ENCODE results near the gene UCN3.

UCN3 gene, protein sequence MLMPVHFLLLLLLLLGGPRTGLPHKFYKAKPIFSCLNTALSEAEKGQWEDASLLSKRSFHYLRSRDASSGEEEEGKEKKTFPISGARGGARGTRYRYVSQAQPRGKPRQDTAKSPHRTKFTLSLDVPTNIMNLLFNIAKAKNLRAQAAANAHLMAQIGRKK

DNA sequence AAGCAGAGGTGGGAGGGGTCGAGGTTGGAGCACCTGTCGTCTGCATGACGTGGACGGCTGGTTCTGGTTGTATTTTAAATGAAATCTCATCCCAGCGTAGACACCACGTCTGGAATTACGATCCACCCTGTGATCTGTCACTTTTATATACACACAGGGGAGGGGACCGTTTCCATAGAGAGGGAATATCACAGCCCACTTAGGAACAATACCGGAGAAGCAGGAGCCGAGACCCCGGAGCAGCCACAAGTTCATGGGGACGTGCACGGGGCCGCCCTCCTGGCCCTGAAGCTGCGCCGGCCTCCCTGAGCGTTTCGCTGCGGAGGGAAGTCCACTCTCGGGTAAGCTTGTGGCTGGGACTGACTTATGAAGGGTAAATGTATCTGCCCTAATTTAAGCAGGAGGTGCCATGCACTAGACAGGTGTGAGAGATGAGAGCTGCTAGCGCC is at the start of gene UCN3:
Gene UCN3, plus strand, starts transcription at position 77 of the 449 bp plus-strand sequence. CDS start 8,755 bp downstream, outside the sequence.
- no peak for DNase-seq

DNA sequence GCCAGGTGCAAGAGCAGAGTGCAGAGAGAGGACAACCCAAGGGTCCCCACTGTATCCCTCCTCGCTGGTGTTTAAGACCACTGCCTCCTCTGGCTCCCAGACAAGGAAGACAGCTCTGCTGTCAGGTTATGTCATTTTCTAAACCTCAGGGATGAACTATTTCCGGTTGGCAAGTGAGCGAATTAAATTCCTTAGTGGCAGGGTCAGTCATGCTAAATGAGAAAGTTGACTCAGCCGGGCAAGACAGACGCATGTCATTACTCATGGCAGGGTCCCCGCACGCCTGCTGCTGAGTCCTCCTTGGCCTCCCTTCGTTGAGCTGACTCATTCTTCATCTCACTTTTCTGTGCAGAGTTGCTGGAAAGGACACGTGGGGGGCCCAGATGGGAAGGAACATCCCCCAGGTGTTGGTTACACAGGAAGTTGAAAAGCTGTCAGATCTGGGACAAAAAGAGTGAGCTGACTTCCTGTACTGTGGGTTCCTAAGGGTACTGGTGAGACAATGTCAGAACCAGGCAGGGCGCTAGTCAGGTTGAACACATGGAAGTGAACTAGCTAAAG is 47.1 kb upstream of the UCN3 start:
- DNase-seq = peak; percentile 83

DNA sequence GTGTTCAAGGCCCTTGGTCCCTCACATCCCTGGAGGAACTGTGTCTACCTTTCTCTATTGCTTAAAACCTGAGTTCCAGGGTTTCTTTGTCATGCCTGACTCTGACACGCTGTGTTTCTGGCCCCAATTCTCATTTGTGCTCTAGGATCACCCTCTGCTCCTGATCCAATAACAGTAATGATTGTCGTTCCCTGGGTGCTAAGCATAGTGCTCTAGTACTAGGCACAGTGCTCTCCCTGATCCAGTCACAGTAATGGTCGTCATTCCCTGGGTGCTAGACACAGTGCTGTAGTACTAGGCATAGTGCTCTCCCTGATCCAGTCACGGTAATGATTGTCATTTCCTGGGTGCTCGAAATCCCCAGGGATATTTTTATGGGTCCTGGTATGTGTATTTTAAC is 46.6 kb upstream of the UCN3 start:
- no peak for DNase-seq

DNA sequence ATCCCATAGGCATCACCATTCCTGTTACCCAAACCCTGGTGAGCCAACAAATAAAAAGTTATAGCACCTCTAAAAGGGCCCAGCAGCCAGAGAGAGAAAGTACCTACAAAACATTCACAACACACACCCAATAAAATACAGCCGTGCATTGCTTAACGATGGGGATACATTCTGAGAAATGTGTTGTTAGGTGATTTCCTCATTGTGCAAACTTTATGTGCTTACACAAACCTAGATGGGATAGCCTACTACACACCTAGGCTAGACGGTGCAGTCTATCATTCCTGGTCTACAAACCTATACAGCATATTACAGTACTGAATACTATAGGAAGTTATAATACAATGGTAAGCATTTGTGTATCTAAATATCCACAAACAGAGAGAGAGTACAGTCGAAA is 44.9 kb upstream of the UCN3 start:
- DNase-seq = no peak

DNA sequence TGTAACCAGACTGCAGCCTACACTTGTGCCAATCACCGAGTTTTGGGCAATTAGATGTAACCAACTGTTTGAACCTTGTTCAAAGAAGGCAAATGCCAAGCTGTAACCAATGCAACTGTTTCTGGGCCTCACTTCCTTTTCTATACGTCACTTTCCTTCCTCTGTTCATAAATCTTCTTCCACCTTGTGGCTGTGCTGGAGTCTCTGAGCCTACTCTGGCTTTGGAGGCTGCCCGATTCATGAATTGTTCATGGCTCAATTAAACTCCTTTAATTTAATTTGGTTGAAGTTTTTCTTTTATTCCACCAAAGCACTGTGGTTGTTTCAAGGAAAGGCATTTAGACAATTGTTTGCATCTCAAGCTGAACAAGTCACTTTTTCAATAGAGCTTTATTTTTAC is 43.5 kb upstream of the UCN3 start:
- no peak for DNase-seq

DNA sequence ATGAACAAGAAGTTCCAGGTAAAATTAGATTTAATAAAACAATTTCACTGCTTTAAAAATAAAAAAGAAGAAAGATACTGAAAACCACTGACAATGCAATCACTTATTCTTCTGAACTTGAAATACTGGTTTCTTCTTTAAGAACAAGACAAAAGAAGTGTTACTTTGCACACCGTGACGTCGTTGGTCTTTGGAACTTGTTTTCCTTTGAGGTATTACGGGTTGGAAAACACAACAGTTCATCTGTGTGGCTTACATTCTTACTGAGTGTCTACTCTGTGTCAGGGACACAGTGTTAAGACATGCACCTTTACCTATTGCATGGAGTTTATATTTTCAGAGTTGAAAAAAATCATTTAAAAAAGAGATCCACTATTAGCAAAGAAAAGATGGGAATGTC is 41.3 kb upstream of the UCN3 start:
- DNase-seq = no peak

DNA sequence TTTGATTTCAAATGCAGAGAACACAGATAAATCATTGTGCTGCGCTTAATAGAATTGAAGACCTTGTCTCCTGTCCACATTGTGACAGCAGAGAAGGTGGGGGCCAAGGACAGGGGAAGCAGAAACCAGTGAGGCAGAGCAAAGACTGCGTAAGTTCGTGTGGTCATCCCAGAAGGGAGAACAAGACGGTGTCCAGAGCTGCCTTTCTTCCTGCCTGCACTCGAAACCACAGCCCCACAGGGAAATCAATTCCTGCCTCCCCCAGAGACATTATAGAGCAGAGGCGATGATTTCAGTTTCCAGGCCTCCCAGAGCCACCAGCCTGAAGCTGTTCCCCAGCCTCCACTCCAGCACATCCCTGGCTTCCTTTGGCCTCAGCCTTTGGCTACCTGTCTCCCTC is 39.7 kb upstream of the UCN3 start:
- DNase-seq = no peak

DNA sequence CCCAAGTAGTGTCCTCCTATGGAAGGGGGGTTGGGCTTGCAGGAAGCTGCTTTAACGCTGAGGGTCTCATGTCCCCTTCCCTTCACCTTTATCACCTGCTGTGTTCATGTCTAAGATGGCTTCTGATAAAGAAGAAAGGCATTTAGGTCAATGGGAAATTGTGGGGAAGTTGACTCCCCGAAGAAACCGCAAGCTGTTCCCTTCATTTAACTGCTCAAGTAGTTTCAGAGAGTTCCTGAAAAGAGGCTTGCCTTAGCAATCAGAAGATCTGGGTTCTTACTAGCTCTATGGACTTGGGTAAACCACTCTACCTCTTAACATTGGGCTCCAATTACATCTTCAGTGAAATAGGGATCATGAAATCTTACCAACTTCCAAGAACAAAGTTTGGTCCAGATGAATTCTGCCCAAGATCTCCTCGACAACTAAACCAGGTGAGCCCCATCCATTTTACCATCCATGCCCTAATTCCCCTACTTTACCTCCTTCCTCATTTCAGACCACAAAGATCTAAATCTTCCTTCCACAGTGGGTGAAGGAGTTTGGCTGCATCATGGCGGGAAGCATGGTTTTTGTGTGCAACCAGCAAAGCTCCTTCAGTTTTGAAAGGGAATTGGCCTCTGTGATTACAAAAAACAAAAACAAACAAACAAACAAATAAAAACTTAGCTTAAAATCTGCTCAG is 30.4 kb upstream of the UCN3 start:
- no peak for DNase-seq

DNA sequence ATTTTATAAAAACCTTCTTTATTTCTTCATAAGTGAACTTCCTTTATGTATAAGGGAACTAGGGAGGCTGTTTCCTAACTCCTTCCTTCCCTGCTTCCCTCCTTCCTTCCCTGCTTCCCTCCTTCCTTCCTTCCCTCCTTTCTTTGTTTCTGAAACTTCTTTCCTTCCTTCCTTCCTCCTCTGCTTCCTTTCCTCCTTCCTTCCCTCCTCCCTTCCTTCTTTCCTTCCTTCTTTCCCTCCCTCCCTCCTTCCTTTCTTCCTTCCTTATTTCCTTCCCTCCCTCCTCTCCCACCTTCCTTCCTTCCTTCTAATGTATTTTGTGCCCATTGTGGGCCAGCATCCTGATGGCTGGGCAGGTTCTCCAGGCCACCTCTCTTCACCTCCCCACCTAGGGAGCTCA is 26.8 kb upstream of the UCN3 start:
- no peak for DNase-seq

DNA sequence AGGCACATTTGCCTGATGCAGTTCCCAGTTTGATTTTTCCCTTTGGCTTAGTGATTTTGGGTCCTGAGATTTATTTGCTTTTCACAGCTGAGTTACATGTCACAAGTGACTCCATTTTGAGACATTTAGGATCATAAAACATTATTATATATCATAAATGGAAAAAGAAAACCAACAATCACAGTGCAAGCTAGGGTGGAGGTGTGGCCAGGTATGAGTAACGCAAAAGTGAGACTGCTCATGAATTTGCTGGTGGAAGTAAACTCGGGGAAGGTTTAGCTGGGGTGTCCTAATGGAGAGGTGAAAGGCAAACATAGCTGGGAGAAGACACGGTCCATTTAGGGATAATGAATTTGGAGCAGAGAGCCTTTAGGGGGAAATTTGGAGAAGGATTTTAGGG is 21.7 kb upstream of the UCN3 start:
- DNase-seq = no peak

DNA sequence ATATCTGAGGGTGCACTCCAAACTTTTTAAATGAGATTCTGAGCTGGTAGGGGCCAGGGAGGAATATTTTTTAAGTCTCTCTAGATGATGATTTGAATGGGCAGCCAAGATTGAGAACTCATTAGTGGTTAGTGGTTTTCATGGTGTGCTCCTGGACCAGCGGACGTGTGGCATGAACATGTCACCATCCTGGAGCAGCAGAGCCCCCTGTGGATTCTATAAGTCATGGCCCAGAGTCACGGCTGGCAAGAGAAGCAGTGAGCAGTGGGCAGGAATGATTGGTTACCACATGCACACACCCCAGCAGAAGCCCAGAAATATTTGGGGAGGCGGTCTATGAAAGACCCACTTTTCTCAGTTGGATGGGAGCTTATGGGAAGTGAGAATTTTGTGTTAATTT is 21.2 kb upstream of the UCN3 start:
- no peak for DNase-seq

DNA sequence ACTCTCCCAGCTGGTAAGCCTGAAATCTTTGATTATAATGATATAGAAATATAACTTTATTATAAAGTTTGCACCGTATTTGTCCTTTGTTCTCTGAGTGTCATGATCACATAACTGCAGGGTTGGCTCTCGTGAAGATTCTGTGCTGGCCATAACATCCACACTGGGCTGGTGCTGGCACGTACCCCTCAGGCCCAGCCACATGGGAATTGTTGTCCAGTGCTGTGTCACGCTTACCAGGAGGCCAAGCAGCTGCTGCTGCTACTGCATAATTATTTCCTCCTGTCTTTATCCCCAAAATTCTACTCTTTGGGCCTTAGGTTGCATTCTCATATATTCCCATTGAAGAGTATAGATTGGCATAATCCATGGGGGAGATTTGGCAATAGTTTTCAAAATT is 20.8 kb upstream of the UCN3 start:
- no peak for DNase-seq

DNA sequence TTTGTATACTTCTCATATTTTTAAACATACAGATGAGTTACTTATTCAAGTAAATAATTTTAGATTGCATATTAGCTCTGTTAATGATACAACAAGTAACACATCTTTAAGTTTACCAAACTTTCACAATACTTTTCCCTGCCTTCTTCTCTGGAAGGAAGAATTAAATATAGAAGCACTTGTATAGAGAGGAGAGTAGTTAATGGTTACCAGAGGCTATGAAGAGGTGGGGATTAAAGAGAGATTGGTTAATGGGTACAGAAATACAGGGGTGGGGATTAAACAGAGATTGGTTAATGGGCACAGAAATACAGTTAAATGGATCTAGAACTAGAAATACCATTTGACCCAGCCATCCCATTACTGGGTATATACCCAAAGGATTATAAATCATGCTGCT is 20.0 kb upstream of the UCN3 start:
- DNase-seq = no peak

DNA sequence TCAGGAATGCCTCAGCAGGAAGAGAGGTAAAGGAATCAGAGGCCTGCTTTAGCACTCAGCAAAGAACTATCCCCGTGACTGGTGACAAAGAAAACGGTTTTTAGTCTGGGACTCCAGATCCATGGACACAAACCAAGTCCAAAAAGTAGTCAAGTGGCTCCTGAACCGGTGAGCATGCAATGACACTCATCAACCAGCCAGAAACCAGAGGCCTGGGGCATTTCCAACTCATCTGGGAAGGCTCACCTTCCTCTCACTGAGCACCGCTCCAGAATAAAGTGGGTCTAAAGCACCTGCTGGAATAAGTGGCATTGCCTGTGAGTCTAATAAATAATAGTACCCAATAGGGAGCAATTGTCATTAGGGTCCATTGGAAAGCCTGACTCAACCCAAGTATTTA is 17.9 kb upstream of the UCN3 start:
- no peak for DNase-seq

DNA sequence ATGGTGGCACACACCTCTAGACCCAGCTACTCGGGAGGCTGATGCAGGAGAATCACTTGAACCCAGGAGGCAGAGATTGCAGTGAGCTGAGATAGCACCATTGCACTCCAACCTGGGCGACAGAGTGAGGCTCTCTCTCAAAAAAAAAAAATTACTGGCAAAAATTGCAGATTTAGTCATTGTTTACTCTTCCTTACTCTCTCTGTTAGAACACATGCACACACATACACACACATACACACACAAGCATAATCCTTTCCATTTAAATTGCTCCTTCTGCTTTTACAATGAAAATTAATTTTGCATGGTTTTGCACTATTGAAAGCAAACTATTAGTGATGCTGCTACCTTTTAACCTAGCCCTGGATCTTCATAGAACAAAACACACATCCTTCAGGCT is 15.4 kb upstream of the UCN3 start:
- DNase-seq = no peak

DNA sequence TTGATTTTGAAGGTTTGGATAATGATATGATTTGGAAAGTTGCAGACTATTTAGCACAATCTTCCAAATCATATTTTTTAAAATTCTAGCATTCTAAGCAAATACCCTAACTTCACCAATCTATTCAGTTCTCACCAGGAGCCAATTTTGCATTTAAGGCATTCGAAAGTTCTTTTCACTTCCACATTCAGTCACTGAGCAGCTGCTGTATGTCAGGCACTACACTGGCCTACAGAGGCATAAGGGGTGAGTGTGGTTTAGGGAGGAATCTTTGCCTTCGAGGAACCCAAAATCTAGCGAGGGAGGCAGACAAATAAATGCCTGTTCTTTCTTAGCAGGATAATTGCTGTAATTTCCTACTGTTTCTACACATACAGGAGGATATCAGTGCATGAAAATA is 10.7 kb upstream of the UCN3 start:
- DNase-seq = no peak

DNA sequence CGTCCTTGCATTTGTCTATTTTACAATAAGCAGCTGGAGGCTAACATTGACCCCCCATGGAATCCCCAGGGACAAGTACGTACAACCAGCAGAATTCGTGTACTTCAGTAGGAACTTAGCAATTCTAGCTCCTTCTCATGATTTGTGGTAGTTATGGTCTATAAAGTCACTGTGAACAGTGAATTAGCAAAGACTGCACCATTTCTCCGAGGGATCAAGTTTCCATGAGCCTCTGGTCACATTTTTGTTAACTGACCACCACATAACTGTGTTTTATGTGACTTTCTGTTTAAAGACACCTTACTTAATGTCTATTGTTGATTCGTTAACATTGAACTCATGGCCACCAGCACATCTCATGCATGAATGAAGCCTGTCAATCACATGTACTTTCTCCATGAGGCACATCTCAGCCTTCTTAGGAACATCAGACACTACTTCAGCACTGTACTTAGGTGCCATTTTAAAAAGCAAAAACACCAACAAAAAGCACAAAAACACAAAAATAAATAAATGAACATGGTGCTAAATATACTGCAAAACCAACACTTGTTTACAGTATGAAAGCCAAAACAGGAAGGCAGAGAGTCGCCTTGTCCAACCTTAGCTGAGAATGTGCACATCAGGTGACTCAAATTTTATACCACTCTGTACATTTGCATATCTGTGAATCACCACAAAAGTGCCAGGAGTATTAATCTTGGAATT is 9.0 kb upstream of the UCN3 start:
- DNase-seq = no peak

DNA sequence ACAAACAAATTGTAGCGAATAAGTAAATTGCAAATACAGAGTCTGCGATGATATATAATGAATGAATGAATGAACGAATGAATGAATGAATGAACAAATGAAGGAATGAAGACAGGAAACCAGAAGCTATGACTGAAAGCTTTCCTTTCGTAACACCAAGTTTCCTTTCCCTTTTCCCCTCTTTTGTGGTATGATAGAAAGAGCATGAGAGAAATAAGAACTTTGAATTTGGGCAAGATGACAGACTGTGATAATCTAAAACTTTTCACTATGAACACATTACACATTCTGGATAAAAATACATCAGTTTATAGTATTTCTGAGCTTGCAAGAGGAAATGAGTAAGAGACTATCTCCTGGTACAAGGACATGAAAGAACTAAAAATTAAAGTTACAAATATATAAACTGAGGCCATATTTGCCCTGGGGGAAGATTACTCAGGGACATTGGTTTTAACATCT is 8.4 kb upstream of the UCN3 start:
- no peak for DNase-seq

DNA sequence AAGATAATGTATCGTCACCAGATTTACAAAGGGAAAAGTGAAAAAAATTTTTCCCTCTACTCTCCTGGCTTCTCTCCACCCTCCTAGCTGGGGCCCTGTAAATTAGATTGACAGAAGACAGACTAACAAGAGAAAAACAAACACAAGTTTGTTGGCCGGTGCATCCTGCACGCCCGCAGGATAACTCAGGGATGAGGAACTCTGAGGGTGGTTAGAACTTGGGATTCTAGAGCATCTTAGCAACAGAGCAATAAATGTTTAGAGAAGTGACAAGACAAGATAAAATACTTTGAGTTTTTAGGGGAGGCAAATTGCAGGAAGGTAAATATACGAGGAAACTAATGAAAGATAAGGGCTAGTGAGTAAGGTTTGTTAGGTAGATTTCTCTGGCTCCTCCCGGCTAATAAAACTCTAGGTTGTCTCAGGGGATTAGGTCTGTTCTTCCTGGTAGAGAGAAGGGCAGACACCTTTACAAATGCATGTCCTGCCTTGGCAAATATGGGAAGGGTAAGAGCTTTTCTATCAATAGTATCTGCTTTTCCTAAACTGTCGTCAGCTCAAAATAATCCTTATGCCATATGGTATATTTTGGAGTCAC is 4.3 kb upstream of the UCN3 start:
- DNase-seq = no peak

DNA sequence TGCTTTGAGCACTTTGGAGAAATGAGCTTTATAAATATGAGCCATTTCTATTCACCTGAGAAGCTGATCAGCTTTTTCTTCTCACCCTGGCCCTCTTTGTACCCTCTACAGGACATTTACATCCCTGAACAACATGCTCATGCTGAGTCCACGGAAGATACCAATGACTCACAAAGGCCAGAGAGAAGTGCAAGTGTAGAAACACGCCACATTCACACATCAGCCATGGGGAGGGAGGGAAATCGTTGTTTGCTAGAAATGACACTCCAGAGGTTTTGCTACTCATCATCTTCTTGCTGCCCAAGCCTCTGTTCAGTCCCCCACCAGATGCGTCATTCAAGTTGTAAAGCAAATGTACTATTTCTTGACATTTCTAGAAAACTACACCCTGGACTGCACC is 2.8 kb upstream of the UCN3 start:
- no peak for DNase-seq

DNA sequence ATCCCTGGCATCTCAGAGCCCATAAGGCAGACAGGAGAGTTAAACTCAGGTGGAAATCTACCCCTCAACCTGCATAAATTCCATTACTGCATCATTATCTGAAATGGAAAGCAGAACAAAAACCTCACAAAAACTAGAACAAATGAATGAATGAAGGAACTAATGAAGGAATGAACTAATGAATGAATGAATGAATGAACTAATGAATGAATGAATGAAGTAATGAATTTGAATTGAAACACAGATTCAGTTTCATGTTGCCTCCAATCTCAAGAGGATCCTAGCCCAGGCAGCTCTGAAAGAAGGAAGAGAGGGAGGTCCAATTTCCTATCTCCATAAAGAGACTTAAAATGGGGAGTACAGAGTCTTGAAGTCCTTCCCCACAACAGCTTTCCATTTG is 1.9 kb upstream of the UCN3 start:
- DNase-seq = no peak

DNA sequence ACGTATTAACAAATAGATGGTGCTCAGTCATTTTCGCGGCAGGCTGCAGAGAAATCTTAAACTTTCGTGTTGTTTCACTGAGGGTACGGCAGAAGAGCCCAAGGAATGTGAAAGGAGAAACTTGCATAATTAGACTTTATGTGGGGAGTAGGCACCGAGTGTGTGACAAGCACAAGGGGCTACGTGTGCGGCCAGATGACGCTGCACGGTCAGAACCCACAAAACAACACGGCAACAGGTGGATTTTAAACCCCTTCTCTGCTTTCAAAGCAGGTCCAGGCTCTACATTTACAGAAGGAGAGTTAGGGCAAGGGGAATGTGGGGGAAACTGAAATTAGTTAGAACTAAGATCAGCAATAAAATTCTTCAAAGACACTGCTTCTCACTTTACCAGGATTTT is 392 bp upstream of the UCN3 start:
- no peak for DNase-seq

DNA sequence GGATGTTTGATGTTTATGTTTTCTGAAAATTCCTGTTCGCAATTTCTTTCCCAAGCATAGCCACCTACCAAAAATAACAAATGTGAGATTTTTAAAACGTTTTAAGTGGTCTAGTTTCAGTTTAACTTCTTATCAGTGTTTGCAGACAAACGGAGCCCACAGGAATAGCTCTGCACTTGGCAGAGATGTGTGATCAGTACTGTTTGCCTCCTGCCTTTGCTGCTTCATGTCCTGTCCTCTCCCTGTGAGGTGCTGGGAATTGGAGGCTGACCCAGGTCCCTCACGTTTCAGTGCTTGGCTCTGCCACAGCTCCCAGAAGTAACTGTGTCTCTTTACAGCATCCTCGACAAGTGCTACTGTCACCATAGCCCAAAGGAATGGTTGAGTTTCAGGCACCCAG is 1.2 kb downstream of the UCN3 start:
- DNase-seq = no peak
